GM23338 (cell line): Measurements from ENCODE around the gene NLRP14. TPM values are rescaled to one million over a fixed set of nuclear protein-coding genes. Genes with fewer than 3 reads are reported as not detected.

Experiments used
- ATAC-seq: fragments of 200-7000 bp; cut with Tn5 transposase; 3 replicates; pipeline ENCODE4 v1.9.1; 2020
- DNase-seq: peaks from one replicate; pipeline ENCODE4 v3.0.0-alpha.2; 2015; ENCODE audit warnings: low spot score
- H2AFZ ChIP-seq: fragments of 200-600 bp; sonication (generic); 2 replicates; pipeline ENCODE4 v1.8.0; 2016; ENCODE audit warnings: antibody characterized with exemption, mild to moderate bottlenecking, moderate library complexity
- H3F3A ChIP-seq: fragments of 200-600 bp; sonication (generic); replicated peaks from 2 replicates; pipeline ENCODE4 v1.8.0; 2017; ENCODE audit warnings: antibody characterized with exemption, mixed run types, low read depth
- H3K27ac ChIP-seq: fragments of 200-600 bp; sonication (generic); 2 replicates; pipeline ENCODE4 v1.6.1; 2016; ENCODE audit warnings: low read depth
- H3K27me3 ChIP-seq: fragments of 200-600 bp; sonication (generic); 2 replicates; pipeline ENCODE4 v1.8.0; 2016; ENCODE audit warnings: mild to moderate bottlenecking, mixed run types, moderate library complexity; ENCODE audit not compliant: insufficient read depth
- H3K36me3 ChIP-seq: fragments of 200-600 bp; sonication (generic); 2 replicates; pipeline ENCODE4 v1.8.0; 2016; ENCODE audit warnings: mild to moderate bottlenecking; ENCODE audit not compliant: insufficient read depth
- H3K4me1 ChIP-seq: fragments of 200-600 bp; sonication (generic); 2 replicates; pipeline ENCODE4 v1.8.0; 2016; ENCODE audit warnings: mild to moderate bottlenecking, moderate library complexity; ENCODE audit not compliant: insufficient read depth
- H3K4me2 ChIP-seq: fragments of 200-600 bp; sonication (generic); 2 replicates; pipeline ENCODE4 v1.7.1; 2017; ENCODE audit warnings: mixed run types
- H3K4me3 ChIP-seq: fragments of 200-600 bp; sonication (generic); 2 replicates; pipeline ENCODE4 v1.6.1; 2016; ENCODE audit warnings: mixed run types
- H3K79me2 ChIP-seq: fragments of 200-600 bp; sonication (generic); replicated peaks from 2 replicates; pipeline ENCODE4 v1.8.0; 2017; ENCODE audit warnings: mild to moderate bottlenecking; ENCODE audit not compliant: insufficient read depth
- H3K9me2 ChIP-seq: fragments of 200-600 bp; sonication (generic); 2 replicates; pipeline ENCODE4 v1.8.0; 2017; ENCODE audit not compliant: insufficient read depth
- H4K20me1 ChIP-seq: fragments of 200-600 bp; sonication (generic); replicated peaks from 2 replicates; pipeline ENCODE4 v1.8.0; 2017; ENCODE audit warnings: mild to moderate bottlenecking; ENCODE audit not compliant: insufficient read depth
- H3K27ac Mint-ChIP-seq: 2 replicates; pipeline ENCODE4 v1.8.0; 2020; ENCODE audit warnings: inconsistent platforms, mild to moderate bottlenecking, moderate library complexity, mixed read lengths
- H3K27me3 Mint-ChIP-seq: 3 replicates; pipeline ENCODE4 v1.8.0; 2022; ENCODE audit warnings: low read depth, mild to moderate bottlenecking, moderate library complexity, mixed read lengths, inconsistent platforms; ENCODE audit not compliant: insufficient read depth, poor library complexity
- H3K36me3 Mint-ChIP-seq: 3 replicates; pipeline ENCODE4 v1.8.0; 2021; ENCODE audit warnings: low read depth, mild to moderate bottlenecking, inconsistent platforms, moderate library complexity, mixed read lengths
- H3K4me1 Mint-ChIP-seq: 3 replicates; pipeline ENCODE4 v1.8.0; 2020; ENCODE audit warnings: mild to moderate bottlenecking, inconsistent platforms, mixed read lengths
- H3K4me3 Mint-ChIP-seq: 3 replicates; pipeline ENCODE4 v1.8.0; 2021; ENCODE audit warnings: moderate library complexity, mild to moderate bottlenecking, inconsistent platforms, mixed read lengths
- H3K9me3 Mint-ChIP-seq: 3 replicates; pipeline ENCODE4 v1.8.0; 2020; ENCODE audit warnings: moderate library complexity, mild to moderate bottlenecking, inconsistent platforms, mixed read lengths
- CREB1 ChIP-seq: fragments of 250-450 bp; sonication (Bioruptor Pico); IDR thresholded peaks from 2 replicates; pipeline ENCODE4 v1.5.0; 2020; ENCODE audit warnings: low read depth, mild to moderate bottlenecking, moderate library complexity
- CTCF ChIP-seq, 2 experiments: fragments of 200-600 bp in 1 of 2; sonication (generic) in 1 of 2; conservative IDR thresholded peaks; 2 replicates each; pipeline versions ENCODE4 v1.5.1 to v1.6.1; 2016 to 2017; ENCODE audit warnings: antibody characterized with exemption in 2 of 2, low read depth in 2 of 2, mild to moderate bottlenecking in 2 of 2, moderate library complexity in 1 of 2
- ETS1 ChIP-seq: IDR thresholded peaks from 2 replicates; pipeline ENCODE4 v1.6.1; 2016; ENCODE audit warnings: antibody characterized with exemption
- EZH2 ChIP-seq: fragments of 200-600 bp; sonication (generic); IDR thresholded peaks from one replicate; pipeline ENCODE4 v1.8.0; 2017; ENCODE audit warnings: antibody characterized with exemption, mild to moderate bottlenecking, low read depth; ENCODE audit not compliant: unreplicated experiment
- EZH2phosphoT487 ChIP-seq: fragments of 200-600 bp; sonication (generic); IDR thresholded peaks from one replicate; pipeline ENCODE4 v1.8.1; 2018; ENCODE audit warnings: antibody characterized with exemption; ENCODE audit not compliant: unreplicated experiment
- JUNB ChIP-seq: IDR thresholded peaks from one replicate; pipeline ENCODE4 v1.6.1; 2016; ENCODE audit warnings: antibody characterized with exemption; ENCODE audit not compliant: unreplicated experiment
- NANOG ChIP-seq: IDR thresholded peaks from 2 replicates; pipeline ENCODE4 v1.6.1; 2016; ENCODE audit warnings: antibody characterized with exemption, borderline replicate concordance
- POLR2AphosphoS5 ChIP-seq: IDR thresholded peaks from 2 replicates; pipeline ENCODE4 v1.6.1; 2016; ENCODE audit warnings: antibody characterized with exemption, low read depth
- REST ChIP-seq: IDR thresholded peaks from one replicate; pipeline ENCODE4 v1.6.1; 2018; ENCODE audit warnings: antibody characterized with exemption; ENCODE audit not compliant: unreplicated experiment
- STAT1 ChIP-seq: IDR thresholded peaks from one replicate; pipeline ENCODE4 v1.6.1; 2016; ENCODE audit warnings: antibody characterized with exemption; ENCODE audit not compliant: unreplicated experiment
- ZNF114 ChIP-seq: fragments of 250-450 bp; sonication (Bioruptor Pico); IDR thresholded peaks from 2 replicates; pipeline ENCODE4 v1.5.0; 2020; ENCODE audit warnings: mild to moderate bottlenecking, moderate library complexity
- ZNF331 ChIP-seq: fragments of 250-450 bp; sonication (Bioruptor Pico); IDR thresholded peaks from 2 replicates; pipeline ENCODE4 v1.5.0; 2020; ENCODE audit warnings: low read depth, mild to moderate bottlenecking, moderate library complexity
- ZNF462 ChIP-seq: fragments of 250-450 bp; sonication (Bioruptor Pico); IDR thresholded peaks from 2 replicates; pipeline ENCODE4 v1.5.0; 2020; ENCODE audit warnings: mild to moderate bottlenecking, moderate library complexity
- polyA plus RNA-seq: library from polyadenylated mRNA; unstranded; fragments of >200 nt; fragmentation: Nextera tagmentation; extraction: Ambion mirVana; gene quantifications from 2 replicates; pipeline ENCODE4 v1.2.1, GENCODE V29; 2016
- total RNA-seq: library from RNA; depleted of rRNA; stranded (reverse); fragments of >200 nt; shearing (Covaris generic); gene quantifications from 2 replicates; pipeline ENCODE4 v1.2.3, GENCODE V29; 2014

The NLRP14 gene
- total and polyA plus RNA-seq, 2 experiments from 2014 or later: 0.10 TPM; not detected in 1

- DNase-seq (no peak), ATAC-seq (no peak; the same call in 2 of the 3 replicates)
- no peak overlapping the region for H3K27ac ChIP-seq
- no peak for TF ChIP-seq EZH2phosphoT487
- no peak for TF ChIP-seq CREB1 (CRISPR knock-in tag)
- no peak for TF ChIP-seq POLR2AphosphoS5
- TF ChIP-seq EZH2: no peak
- no peak for TF ChIP-seq ETS1
- TF ChIP-seq ZNF331: no peak
- TF ChIP-seq STAT1: no peak
- TF ChIP-seq JUNB: no peak
- TF ChIP-seq CTCF (conservative IDR thresholded peaks at IDR 0.05; ENCODE audit: low read depth in 2 of 2): no peak
- no peak for TF ChIP-seq REST
- no peak for TF ChIP-seq ZNF114 (CRISPR knock-in tag)
- no peak for TF ChIP-seq NANOG
- TF ChIP-seq ZNF462 (CRISPR knock-in tag): no peak
- H3K4me3 Mint-ChIP-seq: no peak overlapping the region
- H3K4me2 ChIP-seq: no peak overlapping the region
- no peaks in the 10 kb centered on the region for H3K27me3 ChIP-seq
- no peaks in the 10 kb centered on the region for H3K79me2 ChIP-seq
- H3K9me2 ChIP-seq: no peaks in the 10 kb centered on the region
- H3K9me3 Mint-ChIP-seq: no peaks in the 10 kb centered on the region
- H3K27ac Mint-ChIP-seq: no peak overlapping the region
- H3K4me1 ChIP-seq: no peaks in the 10 kb centered on the region
- H3K36me3 ChIP-seq: no peaks in the 10 kb centered on the region
- H3K4me1 Mint-ChIP-seq: no peaks in the 10 kb centered on the region
- no peaks in the 10 kb centered on the region for H3K27me3 Mint-ChIP-seq
- H3K4me3 ChIP-seq: no peak overlapping the region
- no peaks in the 10 kb centered on the region for H3K36me3 Mint-ChIP-seq
- no peaks in the 10 kb centered on the region for H3F3A ChIP-seq
- peak overlapping the region; percentile 56; the same call in 1 of the 2 replicates for H2AFZ ChIP-seq
- no peaks in the 10 kb centered on the region for H4K20me1 ChIP-seq
Observed at GRCh38 chr11:7031471-7031871, 11.2 kb downstream of the NLRP14 start.
